NB4 (cell line): Measurements from ENCODE around the gene KCTD6.

Experiments used
- CTCF ChIP-seq: IDR thresholded peaks from one replicate; pipeline ENCODE4 v1.5.1; 2012; ENCODE audit warnings: low read depth, low read length
- MAX ChIP-seq: IDR thresholded peaks from 2 replicates; pipeline ENCODE4 v1.6.1; 2011; ENCODE audit warnings: low read depth, low read length
- MYC ChIP-seq: IDR thresholded peaks from 2 replicates; pipeline ENCODE4 v1.6.1; 2011; ENCODE audit warnings: low read depth, low read length
- POLR2A ChIP-seq: IDR thresholded peaks from 2 replicates; pipeline ENCODE4 v1.6.1; 2011; ENCODE audit warnings: mild to moderate bottlenecking; ENCODE audit not compliant: insufficient read length; ENCODE audit errors: extremely low read depth

GRCh38 chr3:58514405-58514804 is 22.5 kb downstream of the KCTD6 start:
- no peak for TF ChIP-seq CTCF
- no peak for TF ChIP-seq POLR2A
- TF ChIP-seq MYC: no peak
- TF ChIP-seq MAX: no peak
